ENCODE measurements around the gene FRMD3.
"Not testable (repeated sequence)": the region's sequence is repeated elsewhere in the genome, so short reads cannot be mapped to it uniquely, and the experiment has no call there.

Gene FRMD3

DNA sequence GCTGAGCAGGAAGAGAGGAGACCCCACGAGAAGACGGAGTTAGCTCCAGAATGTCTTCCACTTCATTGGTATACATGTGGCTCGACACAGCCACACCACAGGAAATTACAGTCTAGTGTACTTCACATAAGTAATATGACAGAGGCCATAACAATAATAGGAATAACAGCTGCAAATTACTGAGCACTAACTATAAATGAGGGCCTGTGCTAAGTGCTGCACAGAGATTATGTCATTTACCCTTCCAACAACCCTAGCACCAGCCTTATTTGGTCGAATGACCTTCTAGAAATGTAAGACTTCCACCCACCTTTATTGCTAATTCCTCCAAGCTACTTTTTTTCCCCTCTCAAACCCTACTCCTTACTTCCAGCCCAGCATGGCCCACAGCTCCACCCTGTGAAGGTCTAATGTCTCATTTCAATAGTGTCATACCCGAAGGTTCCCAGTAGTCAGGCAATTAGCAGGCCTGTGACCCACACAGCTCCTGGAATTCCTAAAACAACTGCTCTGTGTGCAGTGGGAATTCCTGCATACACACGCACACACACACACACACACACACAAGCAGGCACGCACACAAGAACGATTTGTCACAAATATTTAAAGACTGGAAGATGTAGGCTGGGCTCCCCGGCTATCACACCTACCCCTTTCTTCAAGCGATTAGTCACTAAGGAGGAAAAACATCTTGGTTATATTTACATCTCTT is 134.5 kb downstream of the FRMD3 start:
- no peak for DNase-seq (ENCODE audit: low read depth in 3 of 3, low spot score in 1 of 3)

GRCh38 chr9:83401328-83401900 is 136.8 kb downstream of the FRMD3 start:
- no peak for DNase-seq (ENCODE audit: low read depth in 3 of 3, low spot score in 1 of 3)

- no peak for DNase-seq (ENCODE audit: low read depth in 3 of 3, low spot score in 1 of 3)
Observed at GRCh38 chr9:83396813-83397212, 141.4 kb downstream of the FRMD3 start.

GRCh38 chr9:83396342-83396741 is 141.9 kb downstream of the FRMD3 start:
- DNase-seq (ENCODE audit: low read depth in 3 of 3, low spot score in 1 of 3) = no peak

GRCh38 chr9:83392228-83392627 is 146.0 kb downstream of the FRMD3 start:
- DNase-seq (ENCODE audit: low read depth in 3 of 3, low spot score in 1 of 3) = no peak

GRCh38 chr9:83388346-83388745 is 149.9 kb downstream of the FRMD3 start:
- DNase-seq (ENCODE audit: low read depth in 3 of 3, low spot score in 1 of 3) = no peak

- no peak for DNase-seq (ENCODE audit: low read depth in 3 of 3, low spot score in 1 of 3)
Observed at GRCh38 chr9:83387401-83388185, 150.6 kb downstream of the FRMD3 start.

GRCh38 chr9:83385317-83385716 is 152.9 kb downstream of the FRMD3 start:
- no peak for DNase-seq (ENCODE audit: low read depth in 3 of 3, low spot score in 1 of 3)

DNA sequence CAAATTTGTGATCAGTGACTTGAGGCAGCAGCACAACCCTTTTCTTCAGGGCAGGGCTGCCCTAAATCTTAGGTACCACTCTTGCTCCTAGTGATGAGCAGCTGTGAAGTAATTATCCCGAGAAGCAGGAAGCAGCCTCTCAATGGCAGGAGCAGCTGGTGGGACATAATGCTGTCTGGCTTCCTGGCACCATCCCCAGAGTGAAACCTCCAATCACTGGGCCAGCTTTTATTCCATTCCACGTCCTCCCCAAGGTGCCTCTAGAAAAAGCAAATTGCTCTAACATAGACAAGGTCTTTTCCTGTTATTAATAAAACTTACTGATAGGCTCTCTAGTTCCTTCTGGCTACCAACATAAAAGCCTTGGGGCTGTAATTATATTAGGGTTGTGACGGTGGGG is 154.0 kb downstream of the FRMD3 start:
- DNase-seq (ENCODE audit: low read depth in 3 of 3, low spot score in 1 of 3) = no peak

DNA sequence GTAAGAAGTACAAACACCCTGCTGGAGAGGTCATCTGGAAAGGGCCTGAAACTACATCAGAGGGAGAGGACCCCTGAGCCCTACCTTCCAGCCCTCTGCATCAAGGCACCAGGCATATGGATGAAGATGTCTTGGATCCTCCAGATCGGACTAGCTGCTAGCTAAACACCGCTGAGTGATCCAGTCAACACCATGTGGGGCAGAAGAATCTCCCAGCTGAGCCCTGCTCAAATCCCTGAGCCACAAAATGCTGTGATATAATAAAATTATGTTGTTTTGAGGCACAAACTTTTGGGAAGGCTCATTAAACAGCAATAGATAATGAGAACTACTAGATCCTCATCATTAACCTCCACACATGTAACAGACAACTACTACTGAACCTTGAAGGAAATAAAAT is 155.2 kb downstream of the FRMD3 start:
- DNase-seq (ENCODE audit: low read depth in 3 of 3, low spot score in 1 of 3) = no peak

DNA sequence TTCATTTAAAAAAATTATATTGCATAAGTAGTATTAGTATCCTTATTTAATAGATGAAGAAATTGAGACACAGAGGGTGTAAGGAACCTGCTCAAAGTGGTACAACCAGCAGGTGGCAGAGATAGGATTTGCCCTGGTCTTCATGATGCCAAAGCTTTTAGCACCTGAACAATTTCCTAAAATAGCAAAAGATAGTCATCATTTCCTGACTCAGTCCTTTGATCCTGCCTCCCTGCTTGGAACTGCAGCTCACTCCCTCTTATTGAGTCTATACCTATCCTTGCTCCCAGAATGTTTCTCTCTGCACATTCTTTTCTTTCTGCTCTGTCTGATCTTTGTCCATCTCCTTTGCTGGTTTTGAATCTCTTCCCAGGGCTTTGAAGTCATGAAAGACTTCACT is 155.8 kb downstream of the FRMD3 start:
- DNase-seq (ENCODE audit: low read depth in 3 of 3, low spot score in 1 of 3) = no peak

- no peak for DNase-seq (ENCODE audit: low read depth in 3 of 3, low spot score in 1 of 3)
Observed at GRCh38 chr9:83379045-83379444, 159.2 kb downstream of the FRMD3 start.

- DNase-seq (ENCODE audit: low read depth in 3 of 3, low spot score in 1 of 3) = no peak
Observed at GRCh38 chr9:83372957-83373356, 165.2 kb downstream of the FRMD3 start.

GRCh38 chr9:83367326-83367725 is 170.9 kb downstream of the FRMD3 start:
- DNase-seq (ENCODE audit: low read depth in 3 of 3, low spot score in 1 of 3) = no peak

GRCh38 chr9:83362341-83362995 is 175.7 kb downstream of the FRMD3 start:
- no peak for DNase-seq (ENCODE audit: low read depth in 3 of 3, low spot score in 1 of 3)

GRCh38 chr9:83359039-83359438 is 179.2 kb downstream of the FRMD3 start:
- DNase-seq (ENCODE audit: low read depth in 3 of 3, low spot score in 1 of 3) = no peak

GRCh38 chr9:83358493-83358892 is 179.7 kb downstream of the FRMD3 start:
- DNase-seq (ENCODE audit: low read depth in 3 of 3, low spot score in 1 of 3) = not testable (repeated sequence)

GRCh38 chr9:83355729-83356151 is 182.5 kb downstream of the FRMD3 start:
- DNase-seq (ENCODE audit: low read depth in 3 of 3, low spot score in 1 of 3) = no peak

DNA sequence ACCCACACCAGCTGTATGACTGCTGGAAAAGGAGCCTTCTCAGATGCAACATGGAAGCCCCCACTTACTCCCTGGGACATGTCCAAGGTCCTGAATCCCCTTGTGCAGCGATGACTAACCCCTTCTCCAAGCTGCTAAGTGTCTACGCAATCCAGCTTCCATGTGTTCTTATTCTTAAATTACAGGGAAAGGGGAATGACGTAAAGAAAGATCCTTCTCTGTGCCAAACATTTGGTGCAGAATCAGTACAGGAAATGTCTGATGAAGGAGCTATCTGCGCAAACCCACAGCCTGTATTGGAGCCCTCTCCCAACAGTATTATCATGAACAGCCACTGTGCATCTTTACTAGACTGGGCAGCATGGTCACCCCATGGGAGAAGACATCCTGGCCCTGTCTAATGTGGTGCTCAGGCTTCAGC is 183.2 kb downstream of the FRMD3 start:
- DNase-seq (ENCODE audit: low read depth in 3 of 3, low spot score in 1 of 3) = no peak

DNA sequence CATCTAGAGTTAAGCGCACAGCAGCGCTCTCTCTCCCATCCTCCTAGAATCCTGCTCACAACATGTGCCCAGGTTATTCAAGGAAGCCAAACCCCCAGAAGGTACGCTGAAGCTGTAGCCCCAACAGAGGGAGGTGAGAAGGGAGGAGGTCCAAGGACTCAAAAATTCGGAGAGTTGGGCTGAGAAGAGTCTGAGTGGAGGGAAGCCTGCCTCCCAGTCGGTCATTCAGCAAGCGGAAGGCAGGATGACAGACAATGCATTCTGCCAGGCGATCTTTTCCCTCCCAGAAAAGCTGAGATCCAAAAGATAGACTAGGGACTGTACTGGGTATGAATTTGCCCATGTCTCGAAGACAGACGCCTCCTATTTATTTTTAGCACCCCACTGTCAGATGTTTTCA is 189.2 kb downstream of the FRMD3 start:
- DNase-seq (ENCODE audit: low read depth in 3 of 3, low spot score in 1 of 3) = no peak

- no peak for DNase-seq (ENCODE audit: low read depth in 3 of 3, low spot score in 1 of 3)
Observed at GRCh38 chr9:83346655-83347420, 191.4 kb downstream of the FRMD3 start.
